GM12878 (cell line): ENCODE results near the gene MRPL44. TPM values are rescaled to one million over a fixed set of nuclear protein-coding genes. Genes with fewer than 3 reads are reported as not detected.

Source experiments
- ATAC-seq: fragments of 200-7000 bp; cut with Tn5 transposase; 3 replicates; pipeline ENCODE4 v1.9.1; 2020; ENCODE audit warnings: mild to moderate bottlenecking, moderate library complexity
- BruUV-seq: library from RNA; stranded (reverse); fragments of 400-500 nt; replicated peaks from 2 replicates; lab custom pipeline; 2021; lab: Mats Ljungman, UMichigan
- CTCF ChIA-PET: fragments of 300-600 bp; sonication (Branson Sonifier 250); formaldehyde crosslinking; extraction: SDS; loops from one replicate; lab custom pipeline; 2021; ENCODE audit warnings: inconsistent platforms; lab: Yijun Ruan, JAX
- POLR2A ChIA-PET: fragments of 350-600 bp; formaldehyde crosslinking; extraction: SDS; loops from one replicate; lab custom pipeline; 2021; ENCODE audit warnings: inconsistent platforms; lab: Charles Lee
- RAD21 ChIA-PET: fragments of 300-600 bp; sonication (Branson Sonifier 250); formaldehyde crosslinking; loops from one replicate; lab custom pipeline; 2023; ENCODE audit warnings: antibody characterized with exemption; ENCODE audit not compliant: unreplicated experiment; lab: Charles Lee
- SMC1A ChIA-PET: fragments of 300-600 bp; sonication (Branson Sonifier 250); formaldehyde crosslinking; loops from one replicate; lab custom pipeline; 2023; ENCODE audit not compliant: unreplicated experiment, uncharacterized antibody; lab: Charles Lee
- DNase-seq: peaks from one replicate; pipeline ENCODE4 v3.0.0-alpha.2; 2011; ENCODE audit warnings: low read depth, low spot score
- FAIRE-seq: peaks from 3 replicates; lab custom pipeline; 2011; peaks lifted over from hg19 to GRCh38; lab: Jason Lieb, UNC
- H2AFZ ChIP-seq: 2 replicates; pipeline ENCODE4 v1.6.0; 2011; ENCODE audit warnings: low read depth, low read length, control low read depth; ENCODE audit not compliant: control insufficient read depth
- H3K27ac ChIP-seq: 2 replicates; pipeline ENCODE4 v1.5.1; 2011; ENCODE audit warnings: control low read depth; ENCODE audit not compliant: control insufficient read depth, insufficient read depth
- H3K27me3 ChIP-seq, 2 experiments: replicated peaks in 1 of 2; 2 replicates each; pipeline versions ENCODE4 v1.6.0 to v1.6.1; 2011; ENCODE audit warnings: low read length in 1 of 2; ENCODE audit not compliant: control insufficient read depth in 2 of 2, insufficient read depth in 2 of 2
- H3K36me3 ChIP-seq, 2 experiments: 2 replicates each; pipeline ENCODE4 v1.5.1; 2011; ENCODE audit warnings: low read length in 1 of 2; ENCODE audit not compliant: control insufficient read depth in 2 of 2, insufficient read depth in 2 of 2
- H3K4me1 ChIP-seq: 2 replicates; pipeline ENCODE4 v1.6.1; 2011; ENCODE audit warnings: mild to moderate bottlenecking, low read length, moderate library complexity, mixed read lengths; ENCODE audit not compliant: control insufficient read depth, insufficient read depth
- H3K4me2 ChIP-seq: 2 replicates; pipeline ENCODE4 v1.6.0; 2011; ENCODE audit warnings: control low read depth; ENCODE audit not compliant: control insufficient read depth, insufficient read depth
- H3K4me3 ChIP-seq: fragments of 200-600 bp; sonication (generic); 2 replicates; pipeline ENCODE4 v1.5.1; 2016
- H3K79me2 ChIP-seq: 2 replicates; pipeline ENCODE4 v1.6.0; 2011; ENCODE audit warnings: low read length; ENCODE audit not compliant: control insufficient read depth, insufficient read depth
- H3K9ac ChIP-seq: 2 replicates; pipeline ENCODE4 v1.8.0; 2011; ENCODE audit warnings: low read length, control low read depth, mixed read lengths; ENCODE audit not compliant: control insufficient read depth, insufficient read depth
- H3K9me3 ChIP-seq: replicated peaks from 3 replicates; pipeline ENCODE4 v1.5.1; 2011; ENCODE audit warnings: mild to moderate bottlenecking, low read length; ENCODE audit not compliant: control insufficient read depth, insufficient read depth
- H4K20me1 ChIP-seq: 2 replicates; pipeline ENCODE4 v1.6.0; 2011; ENCODE audit not compliant: control insufficient read depth, insufficient read depth
- CBX3 ChIP-seq: fragments of 200-600 bp; sonication (generic); IDR thresholded peaks from 2 replicates; pipeline ENCODE4 v1.6.1; 2016; ENCODE audit warnings: low read depth, borderline replicate concordance
- ESRRA ChIP-seq: IDR thresholded peaks from 2 replicates; pipeline ENCODE4 v1.6.1; 2012; ENCODE audit warnings: mild to moderate bottlenecking, low read length, improper control_type of control experiment
- FOXK2 ChIP-seq: fragments of 450-650 bp; IDR thresholded peaks from 2 replicates; pipeline ENCODE4 v1.6.1; 2017; ENCODE audit warnings: mild to moderate bottlenecking, moderate library complexity
- HDGF ChIP-seq: fragments of 450-650 bp; IDR thresholded peaks from 2 replicates; pipeline ENCODE4 v1.6.1; 2016; ENCODE audit warnings: antibody characterized with exemption
- KAT2A ChIP-seq: conservative IDR thresholded peaks from 2 replicates; pipeline ENCODE4 v1.6.1; 2011; ENCODE audit warnings: low read depth, low read length; ENCODE audit not compliant: control insufficient read depth
- MEF2A ChIP-seq: IDR thresholded peaks from 2 replicates; pipeline ENCODE4 v1.6.1; 2011; ENCODE audit warnings: low read depth, mild to moderate bottlenecking, low read length, moderate library complexity; ENCODE audit not compliant: insufficient read depth
- MXI1 ChIP-seq: fragments of 150-350 bp; IDR thresholded peaks from 2 replicates; pipeline ENCODE4 v1.6.1; 2011; ENCODE audit warnings: low read depth, mild to moderate bottlenecking, inconsistent platforms, low read length, improper control_type of control experiment
- RELA ChIP-seq: fragments of 450-650 bp; IDR thresholded peaks from 2 replicates; pipeline ENCODE4 v1.8.0; 2014; ENCODE audit warnings: borderline replicate concordance; ENCODE audit not compliant: partially characterized antibody
- STAT1 ChIP-seq: fragments of 450-650 bp; conservative IDR thresholded peaks from 2 replicates; pipeline ENCODE4 v1.6.1; 2014; ENCODE audit warnings: antibody characterized with exemption, mild to moderate bottlenecking
- WGBS: methylation state at CpG from one replicate; pipeline ENCODE4 v1.1.6; 2016; ENCODE audit warnings: low lambda C conversion rate; ENCODE audit not compliant: insufficient replicate concordance, insufficient coverage; ENCODE audit errors: missing lambda C conversion rate; 5-methylcytosine and 5-hydroxymethylcytosine counted together
- in situ Hi-C: fragments of 300-500 bp; cut with MboI; formaldehyde crosslinking; loops from 9 replicates; pipeline ENCODE4 v1.14.3; 2018; ENCODE audit warnings: mixed read lengths
- intact Hi-C: fragments of 100-400 bp; cut with micrococcal nuclease; formaldehyde crosslinking; loops from one replicate; pipeline ENCODE4 v1.14.2; 2022; ENCODE audit not compliant: unreplicated experiment
- polyA plus RNA-seq, 11 experiments: library from polyadenylated mRNA; depleted of rRNA in 4 of 11; unstranded in 6 of 11; stranded (reverse) in 5 of 11; fragments of >200 nt; fragmentation: Nextera tagmentation in 4 of 11; fragmentation: Illumina TruSeq in 1 of 11; extraction: Ambion mirVana in 4 of 11; extraction: Trizol in 1 of 11; gene quantifications; 1 replicate in 1 of 11; 2 replicates in 10 of 11; pipeline versions ENCODE4 v1.2.1 to v1.2.3, GENCODE V29; 2011 to 2016; ENCODE audit warnings: inconsistent platforms in 2 of 11, missing spikeins in 2 of 11, low read depth in 1 of 11
- total RNA-seq, 4 experiments: library from RNA; depleted of rRNA in 3 of 4; stranded (reverse); fragments of >200 nt in 3 of 4; fragmentation: Illumina TruSeq in 1 of 4; extraction: Trizol in 1 of 4; gene quantifications; 2 replicates each; pipeline versions ENCODE4 v1.2.1 to v1.2.3, GENCODE V29; 2013 to 2021
- TF ChIP-seq, protein P1 (sequence below): fragments of 450-650 bp; IDR thresholded peaks from 2 replicates; pipeline ENCODE4 v1.6.1; 2017; ENCODE audit warnings: mild to moderate bottlenecking, moderate library complexity
- TF ChIP-seq, protein P2 (sequence below): IDR thresholded peaks from 2 replicates; pipeline ENCODE4 v1.6.1; 2012; ENCODE audit warnings: low read length, inconsistent platforms

The MRPL44 gene
- total and polyA plus RNA-seq, 10 of the 15 experiments (the other 5 are each of a cell fraction or from before 2014, with no cell fraction given), result 18.3 to 44.3 (median 37.5) TPM

DNA sequence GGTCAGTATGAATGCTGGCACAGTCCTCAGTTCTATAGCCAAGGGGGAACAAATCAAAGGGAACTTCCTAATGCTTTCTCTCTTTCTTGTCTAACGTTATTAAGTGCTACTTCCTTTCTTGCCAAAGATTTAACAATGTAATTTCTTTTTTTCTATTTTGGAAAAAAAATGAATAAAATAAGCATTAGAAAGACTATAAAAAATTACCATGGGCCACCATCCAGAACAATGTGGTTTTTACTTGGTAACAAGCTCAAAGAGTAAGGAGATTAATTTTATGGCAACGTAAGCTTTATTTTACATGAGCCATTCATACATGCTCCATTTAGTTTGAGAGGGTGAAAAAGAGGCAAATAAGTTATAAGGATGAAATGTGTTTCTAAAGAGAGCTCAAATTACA, 41.7 kb downstream of the MRPL44 start:
- SMC1A ChIA-PET, result no interaction called here
- Histone ChIP-seq H3K27me3 (peaks cover 0 to 4% of the 10 kb centered on the region in 2 experiments; a peak in 3 of 4 replicates), H3K9ac (no peak overlapping the region), H3K9me3 (no peaks in the 10 kb centered on the region), H3K4me2 (no peak overlapping the region), H3K36me3 (no peaks in the 10 kb centered on the region), H4K20me1 (no peaks in the 10 kb centered on the region), H3K4me1 (no peaks in the 10 kb centered on the region), H3K79me2 (no peaks in the 10 kb centered on the region), H3K27ac (no peak overlapping the region), H3K4me3 (no peak overlapping the region), H2AFZ (no peak overlapping the region)
- DNase-seq (no peak), ATAC-seq (no peak), FAIRE-seq (no peak)
- POLR2A ChIA-PET, result no interaction called here
- no TSS peak for BruUV-seq
- in situ Hi-C loops, result loop anchor here (25.0 kb wide), 1 partner anchor 638 kb away; no protein-coding TSS in a partner anchor
- intact Hi-C loops, result no loop called here
- TF ChIP-seq, protein P1, sequence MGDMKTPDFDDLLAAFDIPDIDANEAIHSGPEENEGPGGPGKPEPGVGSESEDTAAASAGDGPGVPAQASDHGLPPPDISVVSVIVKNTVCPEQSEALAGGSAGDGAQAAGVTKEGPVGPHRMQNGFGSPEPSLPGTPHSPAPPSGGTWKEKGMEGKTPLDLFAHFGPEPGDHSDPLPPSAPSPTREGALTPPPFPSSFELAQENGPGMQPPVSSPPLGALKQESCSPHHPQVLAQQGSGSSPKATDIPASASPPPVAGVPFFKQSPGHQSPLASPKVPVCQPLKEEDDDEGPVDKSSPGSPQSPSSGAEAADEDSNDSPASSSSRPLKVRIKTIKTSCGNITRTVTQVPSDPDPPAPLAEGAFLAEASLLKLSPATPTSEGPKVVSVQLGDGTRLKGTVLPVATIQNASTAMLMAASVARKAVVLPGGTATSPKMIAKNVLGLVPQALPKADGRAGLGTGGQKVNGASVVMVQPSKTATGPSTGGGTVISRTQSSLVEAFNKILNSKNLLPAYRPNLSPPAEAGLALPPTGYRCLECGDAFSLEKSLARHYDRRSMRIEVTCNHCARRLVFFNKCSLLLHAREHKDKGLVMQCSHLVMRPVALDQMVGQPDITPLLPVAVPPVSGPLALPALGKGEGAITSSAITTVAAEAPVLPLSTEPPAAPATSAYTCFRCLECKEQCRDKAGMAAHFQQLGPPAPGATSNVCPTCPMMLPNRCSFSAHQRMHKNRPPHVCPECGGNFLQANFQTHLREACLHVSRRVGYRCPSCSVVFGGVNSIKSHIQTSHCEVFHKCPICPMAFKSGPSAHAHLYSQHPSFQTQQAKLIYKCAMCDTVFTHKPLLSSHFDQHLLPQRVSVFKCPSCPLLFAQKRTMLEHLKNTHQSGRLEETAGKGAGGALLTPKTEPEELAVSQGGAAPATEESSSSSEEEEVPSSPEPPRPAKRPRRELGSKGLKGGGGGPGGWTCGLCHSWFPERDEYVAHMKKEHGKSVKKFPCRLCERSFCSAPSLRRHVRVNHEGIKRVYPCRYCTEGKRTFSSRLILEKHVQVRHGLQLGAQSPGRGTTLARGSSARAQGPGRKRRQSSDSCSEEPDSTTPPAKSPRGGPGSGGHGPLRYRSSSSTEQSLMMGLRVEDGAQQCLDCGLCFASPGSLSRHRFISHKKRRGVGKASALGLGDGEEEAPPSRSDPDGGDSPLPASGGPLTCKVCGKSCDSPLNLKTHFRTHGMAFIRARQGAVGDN, result no peak
- TF ChIP-seq CBX3 (no peak), FOXK2 (no peak), HDGF (no peak), KAT2A (no peak), STAT1 (no peak), MEF2A (no peak), MXI1 (no peak), ESRRA (no peak), RELA (no peak)
- TF ChIP-seq, protein P2, sequence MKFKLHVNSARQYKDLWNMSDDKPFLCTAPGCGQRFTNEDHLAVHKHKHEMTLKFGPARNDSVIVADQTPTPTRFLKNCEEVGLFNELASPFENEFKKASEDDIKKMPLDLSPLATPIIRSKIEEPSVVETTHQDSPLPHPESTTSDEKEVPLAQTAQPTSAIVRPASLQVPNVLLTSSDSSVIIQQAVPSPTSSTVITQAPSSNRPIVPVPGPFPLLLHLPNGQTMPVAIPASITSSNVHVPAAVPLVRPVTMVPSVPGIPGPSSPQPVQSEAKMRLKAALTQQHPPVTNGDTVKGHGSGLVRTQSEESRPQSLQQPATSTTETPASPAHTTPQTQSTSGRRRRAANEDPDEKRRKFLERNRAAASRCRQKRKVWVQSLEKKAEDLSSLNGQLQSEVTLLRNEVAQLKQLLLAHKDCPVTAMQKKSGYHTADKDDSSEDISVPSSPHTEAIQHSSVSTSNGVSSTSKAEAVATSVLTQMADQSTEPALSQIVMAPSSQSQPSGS, result no peak
- CTCF ChIA-PET, result interaction anchor here (0.9 to 11.1 kb wide), 2 partner anchors 28 to 284 kb away, joined by 4 to 188 read pairs; no protein-coding TSS in a partner anchor
- 41% methylated on average over 2 of the region's 2 CpGs for WGBS
- RAD21 ChIA-PET, result no interaction called here
